ENCODE results near the gene PHTF2. TPM values are rescaled to one million over a fixed set of nuclear protein-coding genes. Genes with fewer than 3 reads are reported as not detected.

PHTF2 gene
- polyA plus RNA-seq, 1 donor (not counting 4 experiments of a cell fraction or from before 2014, with no cell fraction given) = 24.1 TPM

DNA sequence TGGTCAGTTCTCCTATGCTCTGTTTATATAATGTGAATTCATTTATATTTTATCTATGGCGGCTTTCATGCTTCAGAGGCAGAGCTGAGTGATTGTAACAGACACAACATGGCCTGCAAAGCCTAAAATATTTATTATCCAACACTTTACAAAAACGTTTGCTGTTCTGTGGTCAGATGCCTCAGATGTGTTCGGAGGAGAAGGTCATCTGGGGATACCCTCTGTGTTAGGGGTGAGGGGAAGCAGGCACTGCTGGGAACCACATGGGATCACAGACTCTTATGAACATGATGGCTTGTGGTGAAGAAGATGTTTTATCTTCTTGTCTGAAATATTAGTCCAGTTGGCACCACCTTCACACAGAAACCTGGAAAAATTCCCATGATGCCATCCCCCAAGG, 203.4 kb downstream of the PHTF2 start:
- no peak overlapping the region for H2AFZ ChIP-seq (ENCODE audit: control insufficient read depth, low read length)
- no peaks in the 10 kb centered on the region for H3K9me1 ChIP-seq (ENCODE audit: control insufficient read depth, extremely low read depth, insufficient read depth, low read length)
- H4K20me1 ChIP-seq (ENCODE audit: control insufficient read depth, extremely low read depth, insufficient read depth, low read length) = no peaks in the 10 kb centered on the region
- dilution Hi-C loops (cut with MboI; ENCODE audit: extremely low pct_ligation_motif_present, low sequenced_read_pairs) = no loop called here
- no peaks in the 10 kb centered on the region for H3K36me3 ChIP-seq (ENCODE audit: control insufficient read depth in 2 of 2, extremely low read depth in 1 of 2, insufficient read depth in 2 of 2, low read length in 2 of 2)
- no peak overlapping the region for H3K9ac ChIP-seq (ENCODE audit: control insufficient read depth, extremely low read depth, insufficient read depth, low read length)
- H3K79me2 ChIP-seq (ENCODE audit: control insufficient read depth, insufficient read depth, low read length) = no peaks in the 10 kb centered on the region
- H3K27me3 ChIP-seq (ENCODE audit: control insufficient read depth, extremely low read depth, insufficient read depth, low read length) = no peaks in the 10 kb centered on the region
- no peak for TF ChIP-seq EZH2 (IDR thresholded peaks at IDR 0.05; ENCODE audit: low read length)
- TF ChIP-seq, protein P1, sequence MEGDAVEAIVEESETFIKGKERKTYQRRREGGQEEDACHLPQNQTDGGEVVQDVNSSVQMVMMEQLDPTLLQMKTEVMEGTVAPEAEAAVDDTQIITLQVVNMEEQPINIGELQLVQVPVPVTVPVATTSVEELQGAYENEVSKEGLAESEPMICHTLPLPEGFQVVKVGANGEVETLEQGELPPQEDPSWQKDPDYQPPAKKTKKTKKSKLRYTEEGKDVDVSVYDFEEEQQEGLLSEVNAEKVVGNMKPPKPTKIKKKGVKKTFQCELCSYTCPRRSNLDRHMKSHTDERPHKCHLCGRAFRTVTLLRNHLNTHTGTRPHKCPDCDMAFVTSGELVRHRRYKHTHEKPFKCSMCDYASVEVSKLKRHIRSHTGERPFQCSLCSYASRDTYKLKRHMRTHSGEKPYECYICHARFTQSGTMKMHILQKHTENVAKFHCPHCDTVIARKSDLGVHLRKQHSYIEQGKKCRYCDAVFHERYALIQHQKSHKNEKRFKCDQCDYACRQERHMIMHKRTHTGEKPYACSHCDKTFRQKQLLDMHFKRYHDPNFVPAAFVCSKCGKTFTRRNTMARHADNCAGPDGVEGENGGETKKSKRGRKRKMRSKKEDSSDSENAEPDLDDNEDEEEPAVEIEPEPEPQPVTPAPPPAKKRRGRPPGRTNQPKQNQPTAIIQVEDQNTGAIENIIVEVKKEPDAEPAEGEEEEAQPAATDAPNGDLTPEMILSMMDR (optimal IDR thresholded peaks at IDR 0.05 in 1 of 3, IDR thresholded peaks at IDR 0.05 in 1 of 3, conservative IDR thresholded peaks at IDR 0.05 in 1 of 3; ENCODE audit: extremely low read depth in 1 of 3, insufficient read depth in 2 of 3, low read length in 3 of 3) = no peak
- no peak overlapping the region for H3K4me2 ChIP-seq (ENCODE audit: control insufficient read depth, extremely low read depth, insufficient read depth, low read depth, low read length)
- no peak overlapping the region for H3K27ac ChIP-seq (ENCODE audit: control insufficient read depth, insufficient read depth, low read length)
- H3K4me1 ChIP-seq (ENCODE audit: control insufficient read depth, extremely low read depth, insufficient read depth, low read length) = no peaks in the 10 kb centered on the region
- H3K9me3 ChIP-seq (ENCODE audit: control insufficient read depth, low read depth, low read length) = no peaks in the 10 kb centered on the region
- FAIRE-seq = no peak
- no peak overlapping the region for H3K4me3 ChIP-seq (ENCODE audit: control insufficient read depth in 2 of 3, extremely low read depth in 1 of 3, insufficient read depth in 2 of 3, low read depth in 1 of 3, low read length in 3 of 3)
- DNase-seq (ENCODE audit: low read depth, low spot score) = no peak

DNA sequence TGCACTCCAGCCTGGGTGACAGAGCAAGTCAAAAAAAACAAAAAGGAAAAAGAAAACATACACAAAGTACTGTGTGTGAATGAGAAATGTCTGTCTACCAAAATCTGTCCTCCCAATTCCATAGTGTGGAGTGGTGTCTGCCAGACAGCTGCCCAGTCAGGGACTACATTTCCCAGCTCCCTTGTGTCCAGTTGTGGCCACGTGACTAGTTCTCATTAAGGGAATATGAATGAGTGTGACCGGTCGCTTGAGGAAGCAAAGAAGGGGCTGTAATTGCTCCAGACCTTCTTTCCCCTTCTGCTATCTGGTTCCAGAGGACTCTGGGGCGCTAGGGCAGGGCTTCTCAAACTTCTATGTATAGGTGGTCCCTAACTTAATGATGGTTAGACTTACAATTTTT, 204.1 kb downstream of the PHTF2 start:
- Histone ChIP-seq H3K9ac (ENCODE audit: control insufficient read depth, extremely low read depth, insufficient read depth, low read length) (no peak overlapping the region), H3K36me3 (ENCODE audit: control insufficient read depth in 2 of 2, extremely low read depth in 1 of 2, insufficient read depth in 2 of 2, low read length in 2 of 2) (no peaks in the 10 kb centered on the region), H3K9me3 (ENCODE audit: control insufficient read depth, low read depth, low read length) (no peaks in the 10 kb centered on the region), H3K4me3 (ENCODE audit: control insufficient read depth in 2 of 3, extremely low read depth in 1 of 3, insufficient read depth in 2 of 3, low read depth in 1 of 3, low read length in 3 of 3) (no peak overlapping the region), H2AFZ (ENCODE audit: control insufficient read depth, low read length) (no peak overlapping the region), H3K4me1 (ENCODE audit: control insufficient read depth, extremely low read depth, insufficient read depth, low read length) (no peaks in the 10 kb centered on the region), H3K27me3 (ENCODE audit: control insufficient read depth, extremely low read depth, insufficient read depth, low read length) (no peaks in the 10 kb centered on the region), H3K9me1 (ENCODE audit: control insufficient read depth, extremely low read depth, insufficient read depth, low read length) (no peaks in the 10 kb centered on the region), H4K20me1 (ENCODE audit: control insufficient read depth, extremely low read depth, insufficient read depth, low read length) (no peaks in the 10 kb centered on the region), H3K79me2 (ENCODE audit: control insufficient read depth, insufficient read depth, low read length) (no peaks in the 10 kb centered on the region), H3K27ac (ENCODE audit: control insufficient read depth, insufficient read depth, low read length) (no peak overlapping the region), H3K4me2 (ENCODE audit: control insufficient read depth, extremely low read depth, insufficient read depth, low read depth, low read length) (no peak overlapping the region)
- FAIRE-seq (no peak), DNase-seq (ENCODE audit: low read depth, low spot score) (no peak)
- dilution Hi-C loops (cut with MboI; ENCODE audit: extremely low pct_ligation_motif_present, low sequenced_read_pairs) = no loop called here
- TF ChIP-seq EZH2 (IDR thresholded peaks at IDR 0.05; ENCODE audit: low read length) = no peak
- TF ChIP-seq, protein P1 (optimal IDR thresholded peaks at IDR 0.05 in 1 of 3, IDR thresholded peaks at IDR 0.05 in 1 of 3, conservative IDR thresholded peaks at IDR 0.05 in 1 of 3; ENCODE audit: extremely low read depth in 1 of 3, insufficient read depth in 2 of 3, low read length in 3 of 3) = no peak
